Thyroid gland (tissue), 4 donors: ENCODE results near the gene DNAJC30. TPM values are rescaled to one million over a fixed set of nuclear protein-coding genes. Genes with fewer than 3 reads are reported as not detected.

Experiments
- DNase-seq, 2 donors: peaks; one replicate each; pipeline ENCODE4 v3.0.0-alpha.2; 2019
- H3K27ac ChIP-seq, 3 donors: fragments of 200-600 bp; sonication (generic); 1 replicate in 2 of 3; 2 replicates in 1 of 3; pipeline ENCODE4 v1.5.1; 2016 to 2019; ENCODE audit warnings: mild to moderate bottlenecking in 1 of 3, moderate library complexity in 1 of 3
- H3K27me3 ChIP-seq: fragments of 200-600 bp; sonication (generic); one replicate; pipeline ENCODE4 v1.5.1; 2019
- H3K36me3 ChIP-seq, 2 donors: fragments of 200-600 bp; sonication (generic); one replicate each; pipeline ENCODE4 v1.5.1; 2016 to 2019
- H3K4me1 ChIP-seq, 2 donors: fragments of 200-600 bp; sonication (generic); one replicate each; pipeline ENCODE4 v1.5.1; 2017 to 2019
- H3K4me3 ChIP-seq, 3 donors: fragments of 200-600 bp; sonication (generic); replicated peaks in 1 of 3; 1 replicate in 2 of 3; 2 replicates in 1 of 3; pipeline ENCODE4 v1.5.1; 2016; ENCODE audit warnings: mild to moderate bottlenecking in 1 of 3
- H3K9me3 ChIP-seq: fragments of 200-600 bp; sonication (generic); one replicate; pipeline ENCODE4 v1.5.1; 2017
- CTCF ChIP-seq, 6 experiments: fragments of 200-600 bp in 3 of 6; fragments of 450-650 bp in 3 of 6; sonication (generic) in 3 of 6; IDR thresholded peaks; one replicate each; pipeline ENCODE4 v1.5.1; 2016 to 2019; ENCODE audit warnings: antibody characterized with exemption in 6 of 6, mild to moderate bottlenecking in 2 of 6, inconsistent platforms in 1 of 6, moderate library complexity in 1 of 6
- POLR2A ChIP-seq, 2 donors: fragments of 450-650 bp; IDR thresholded peaks; one replicate each; pipeline ENCODE4 v1.6.1; 2017; ENCODE audit warnings: antibody characterized with exemption in 2 of 2, mild to moderate bottlenecking in 2 of 2, moderate library complexity in 1 of 2
- WGBS, 2 donors: methylation state at CpG; one replicate each; pipeline ENCODE4 v1.1.5; 2017; 5-methylcytosine and 5-hydroxymethylcytosine counted together
- intact Hi-C: fragments of 100-400 bp; cut with DNase I; formaldehyde crosslinking; loops from one replicate; pipeline ENCODE4 v1.15.1; 2023
- total RNA-seq, 4 donors: library from RNA; depleted of rRNA; stranded (reverse); fragments of >200 nt; gene quantifications; one replicate each; pipeline ENCODE4 v1.2.3, GENCODE V29; 2016

DNAJC30 gene
- total RNA-seq, 4 donors from 2014 or later: 9.0 to 19.1 (median 14.8) TPM

GRCh38 chr7:73704640-73705550 is 21.6 kb upstream of the DNAJC30 start:
- TF ChIP-seq POLR2A (IDR thresholded peaks at IDR 0.05): no peak
- intact Hi-C loops: no loop called here
- DNase-seq: no peak
- Histone ChIP-seq H3K27ac (no peak overlapping the region), H3K4me3 (no peak overlapping the region), H3K9me3 (no peaks in the 10 kb centered on the region), H3K4me1 (no peaks in the 10 kb centered on the region), H3K36me3 (no peaks in the 10 kb centered on the region), H3K27me3 (no peaks in the 10 kb centered on the region)
- 90 to 91% methylated on average over 18 to 20 of the region's 23 CpGs for WGBS, 2 donors

- no peak overlapping the region for H3K4me3 ChIP-seq
Observed at GRCh38 chr7:73703757-73704639, 20.7 kb upstream of the DNAJC30 start.

GRCh38 chr7:73703225-73703624 is 20.0 kb upstream of the DNAJC30 start:
- Histone ChIP-seq H3K4me1 (no peaks in the 10 kb centered on the region), H3K27me3 (no peaks in the 10 kb centered on the region), H3K9me3 (no peaks in the 10 kb centered on the region), H3K4me3 (no peak overlapping the region), H3K27ac (no peak overlapping the region), H3K36me3 (peaks cover 4 to 11% of the 10 kb centered on the region in 2 donors)
- intact Hi-C loops: no loop called here
- 84% methylated on average over 13 of the region's 13 CpGs for whole genome bisulfite sequencing, 2 donors
- no peak for DNase-seq
- TF ChIP-seq CTCF (IDR thresholded peaks at IDR 0.05) (no peak), POLR2A (IDR thresholded peaks at IDR 0.05) (no peak)

More at GRCh38 chr7:73703757-73704639, 20.7 kb upstream of the DNAJC30 start:
- Histone ChIP-seq H3K9me3 (no peaks in the 10 kb centered on the region), H3K27me3 (no peaks in the 10 kb centered on the region), H3K36me3 (peaks cover 3% of the 10 kb centered on the region in 2 donors), H3K4me1 (no peaks in the 10 kb centered on the region), H3K27ac (no peak overlapping the region)
- DNase-seq: no peak
- TF ChIP-seq CTCF (IDR thresholded peaks at IDR 0.05): no peak
- no peak for TF ChIP-seq POLR2A (IDR thresholded peaks at IDR 0.05)
- intact Hi-C loops: no loop called here
- 52 to 66% methylated on average over 10 to 20 of the region's 45 CpGs for WGBS, 2 donors

- intact Hi-C loops: no loop called here
- WGBS, 2 donors: 95% methylated on average over 12 to 18 of the region's 18 CpGs
- H3K36me3 ChIP-seq: peaks cover 9 to 11% of the 10 kb centered on the region in 2 donors
- H3K27me3 ChIP-seq: no peaks in the 10 kb centered on the region
- H3K4me1 ChIP-seq: no peaks in the 10 kb centered on the region
- no peak overlapping the region for H3K27ac ChIP-seq
- H3K9me3 ChIP-seq: no peaks in the 10 kb centered on the region
- H3K4me3 ChIP-seq: no peak overlapping the region
- TF ChIP-seq CTCF (IDR thresholded peaks at IDR 0.05) (no peak), POLR2A (IDR thresholded peaks at IDR 0.05) (no peak)
- DNase-seq: no peak
Observed at GRCh38 chr7:73702665-73703064, 19.4 kb upstream of the DNAJC30 start.

GRCh38 chr7:73702226-73702625 is 19.0 kb upstream of the DNAJC30 start:
- WGBS, 2 donors: 89 to 93% methylated on average over 8 of the region's 8 CpGs
- Histone ChIP-seq H3K4me3 (no peak overlapping the region), H3K36me3 (peaks cover 11 to 14% of the 10 kb centered on the region in 2 donors), H3K9me3 (no peaks in the 10 kb centered on the region), H3K27me3 (no peaks in the 10 kb centered on the region), H3K27ac (no peak overlapping the region), H3K4me1 (no peaks in the 10 kb centered on the region)
- no peak for DNase-seq
- intact Hi-C loops: no loop called here
- TF ChIP-seq POLR2A (IDR thresholded peaks at IDR 0.05): no peak
- TF ChIP-seq CTCF (IDR thresholded peaks at IDR 0.05): no peak
